Measurements from ENCODE around the gene POLR1C.

- no peak for TF ChIP-seq CTCF (IDR thresholded peaks at IDR 0.05; ENCODE audit: low read depth, low read length, missing input control)
- TF ChIP-seq ZBTB33 (IDR thresholded peaks at IDR 0.05) = no peak
- TF ChIP-seq ATF3 (IDR thresholded peaks at IDR 0.05) = no peak
- no peak for TF ChIP-seq MAX (IDR thresholded peaks at IDR 0.05)
- TF ChIP-seq GABPA (IDR thresholded peaks at IDR 0.05 in 1 of 2, conservative IDR thresholded peaks at IDR 0.05 in 1 of 2) = no peak
- TF ChIP-seq HNF4G (IDR thresholded peaks at IDR 0.05) = no peak
- no peak for TF ChIP-seq RXRA (IDR thresholded peaks at IDR 0.05)
- TF ChIP-seq REST (IDR thresholded peaks at IDR 0.05) = no peak
- TF ChIP-seq HNF4A (conservative IDR thresholded peaks at IDR 0.05) = no peak
These were observed 11.9 kb upstream of the POLR1C start for GRCh38 chr6:43504756-43505593.

Data from liver (tissue), 3 donors.